Naive B cell (primary cell): ENCODE results near the gene SEMA5B. TPM values are rescaled to one million over a fixed set of nuclear protein-coding genes. Genes with fewer than 3 reads are reported as not detected.

ENCODE experiments used
- ATAC-seq, 2 donors: fragments of 150-1000 bp; cut with Tn5 transposase; 2 replicates each; pipeline ENCODE4 v1.10.0; 2021; ENCODE audit warnings: low read depth in 2 of 2, mild to moderate bottlenecking in 2 of 2, moderate library complexity in 2 of 2
- DNase-seq: peaks from one replicate; pipeline ENCODE4 v3.0.0; 2022
- H3K27ac Mint-ChIP-seq, 6 donors: one replicate each; pipeline ENCODE4 v1.8.0; 2020 to 2022; ENCODE audit warnings: mild to moderate bottlenecking in 6 of 6, mixed read lengths in 6 of 6, moderate library complexity in 5 of 6, inconsistent platforms in 2 of 6
- H3K27me3 Mint-ChIP-seq, 3 donors: one replicate each; pipeline ENCODE4 v1.8.0; 2021 to 2022; ENCODE audit warnings: mixed read lengths in 3 of 3, mild to moderate bottlenecking in 1 of 3
- H3K36me3 Mint-ChIP-seq, 2 donors: one replicate each; pipeline ENCODE4 v1.8.0; 2020 to 2022; ENCODE audit warnings: mixed read lengths in 2 of 2, inconsistent platforms in 1 of 2, mild to moderate bottlenecking in 1 of 2
- H3K4me1 Mint-ChIP-seq, 3 donors: one replicate each; pipeline ENCODE4 v1.8.0; 2020 to 2022; ENCODE audit warnings: mixed read lengths in 3 of 3, inconsistent platforms in 1 of 3, mild to moderate bottlenecking in 1 of 3, moderate library complexity in 1 of 3
- H3K4me3 Mint-ChIP-seq, 8 donors: one replicate each; pipeline ENCODE4 v1.8.0; 2020 to 2022; ENCODE audit warnings: mild to moderate bottlenecking in 8 of 8, mixed read lengths in 8 of 8, moderate library complexity in 8 of 8, inconsistent platforms in 2 of 8
- H3K9me3 Mint-ChIP-seq, 7 donors: one replicate each; pipeline ENCODE4 v1.8.0; 2020 to 2022; ENCODE audit warnings: mixed read lengths in 7 of 7, mild to moderate bottlenecking in 5 of 7, inconsistent platforms in 2 of 7, moderate library complexity in 1 of 7
- polyA plus RNA-seq, 6 donors: library from polyadenylated mRNA; unstranded; fragments of 300-500 nt; fragmentation: Illumina TruSeq; gene quantifications; one replicate each; pipeline ENCODE4 v1.2.3, GENCODE V29; 2021; ENCODE audit warnings: low read depth in 6 of 6

Gene SEMA5B
- polyA plus RNA-seq, 6 donors from 2014 or later: not detected

GRCh38 chr3:122923611-122924010 lies 104.0 kb downstream of the SEMA5B start:
- H3K36me3 Mint-ChIP-seq: no peaks in the 10 kb centered on the region
- DNase-seq: no peak
- H3K27ac Mint-ChIP-seq: no peak overlapping the region
- no peak overlapping the region for H3K4me3 Mint-ChIP-seq
- H3K4me1 Mint-ChIP-seq: peaks cover 0 to 5% (median 4%) of the 10 kb centered on the region in 3 donors
- no peaks in the 10 kb centered on the region for H3K9me3 Mint-ChIP-seq
- H3K27me3 Mint-ChIP-seq: peaks cover 0 to 22% (median 15%) of the 10 kb centered on the region in 3 donors
- ATAC-seq: no peak

GRCh38 chr3:122921791-122922651 lies 105.5 kb downstream of the SEMA5B start:
- Mint-ChIP-seq H3K27ac (no peak overlapping the region), H3K9me3 (no peaks in the 10 kb centered on the region), H3K36me3 (no peaks in the 10 kb centered on the region)

GRCh38 chr3:122920986-122921385 lies 106.6 kb downstream of the SEMA5B start:
- Mint-ChIP-seq H3K36me3 (no peaks in the 10 kb centered on the region), H3K9me3 (no peaks in the 10 kb centered on the region), H3K4me1 (peaks cover 12 to 19% (median 15%) of the 10 kb centered on the region in 3 donors), H3K27me3 (peaks cover 0 to 17% (median 15%) of the 10 kb centered on the region in 3 donors), H3K27ac (no peak overlapping the region), H3K4me3 (peak overlapping the region in 2 of 8 donors; percentile 37 to 74)
- ATAC-seq (no peak), DNase-seq (no peak)

More at GRCh38 chr3:122921791-122922651, 105.5 kb downstream of the SEMA5B start:
- Mint-ChIP-seq H3K27me3 (peaks cover 0 to 17% (median 15%) of the 10 kb centered on the region in 3 donors), H3K4me1 (peaks cover 1 to 9% (median 5%) of the 10 kb centered on the region in 3 donors), H3K4me3 (peak overlapping the region in 7 of 8 donors; percentile 55 to 82 (median 73))
- ATAC-seq: peak; percentile 79 to 84
- DNase-seq: peak; percentile 20

DNA sequence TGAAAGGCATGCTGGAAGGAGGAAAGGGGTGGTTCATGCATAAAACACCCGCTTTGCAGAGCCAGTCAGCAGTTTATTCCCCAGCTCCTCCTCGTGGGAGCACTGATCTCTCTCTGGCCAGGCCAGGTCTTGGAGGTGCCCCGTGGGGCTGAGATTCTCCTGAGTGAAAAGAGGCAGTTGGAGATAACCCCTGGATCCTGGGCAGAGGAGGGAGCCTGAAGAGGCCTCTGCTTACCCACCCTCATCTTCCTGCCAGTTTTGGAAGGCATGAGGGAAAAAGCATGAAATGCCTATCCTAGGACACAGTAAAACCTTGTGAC lies 108.3 kb downstream of the SEMA5B start:
- no peak for DNase-seq
- H3K9me3 Mint-ChIP-seq: no peaks in the 10 kb centered on the region
- peak overlapping the region in 1 of 8 donors; percentile 5 for H3K4me3 Mint-ChIP-seq
- H3K27me3 Mint-ChIP-seq: peaks cover 2 to 18% (median 15%) of the 10 kb centered on the region in 3 donors
- peaks cover 21 to 29% (median 23%) of the 10 kb centered on the region in 3 donors for H3K4me1 Mint-ChIP-seq
- no peak overlapping the region for H3K27ac Mint-ChIP-seq
- H3K36me3 Mint-ChIP-seq: no peaks in the 10 kb centered on the region
- ATAC-seq: no peak

DNA sequence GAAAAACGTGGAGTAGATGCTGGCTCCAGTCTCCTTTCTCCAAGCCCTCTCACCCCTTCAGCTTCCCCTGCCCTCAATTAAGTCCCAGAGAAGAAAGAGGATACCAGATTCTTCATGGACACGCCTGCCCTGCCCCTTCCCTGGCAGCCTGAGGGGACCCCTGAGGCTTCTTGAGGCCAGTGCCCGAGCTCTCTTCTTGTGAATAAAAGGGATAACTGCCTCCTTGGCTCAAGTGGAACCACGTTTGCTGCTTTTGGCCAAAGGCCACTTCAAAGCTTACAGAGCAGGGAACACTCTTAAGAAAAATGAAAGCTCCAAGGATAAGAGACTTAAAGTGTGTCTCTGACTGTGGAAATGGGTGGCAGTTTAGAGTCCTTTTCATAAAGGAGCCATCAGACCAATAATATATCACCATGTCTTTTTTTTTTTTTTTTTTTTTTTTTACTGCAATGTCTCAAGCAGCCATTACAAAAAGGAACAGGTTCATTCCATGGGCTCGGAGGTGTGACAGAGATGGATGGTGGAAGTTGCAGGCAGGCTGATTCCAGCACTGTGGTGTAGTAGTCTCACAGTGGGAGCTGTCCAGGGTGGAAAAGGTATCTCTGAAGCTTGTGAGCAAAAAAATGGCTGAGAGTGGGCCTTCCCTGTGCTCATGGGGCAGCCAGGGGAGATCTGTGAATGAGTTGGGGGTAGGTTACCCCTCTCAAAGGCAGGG lies 108.8 kb downstream of the SEMA5B start:
- H3K4me3 Mint-ChIP-seq: peak overlapping the region in 1 of 8 donors; percentile 5
- no peak overlapping the region for H3K27ac Mint-ChIP-seq
- peaks cover 7 to 22% (median 15%) of the 10 kb centered on the region in 3 donors for H3K27me3 Mint-ChIP-seq
- no peaks in the 10 kb centered on the region for H3K9me3 Mint-ChIP-seq
- ATAC-seq: no peak
- no peaks in the 10 kb centered on the region for H3K36me3 Mint-ChIP-seq
- peaks cover 23 to 32% (median 25%) of the 10 kb centered on the region in 3 donors for H3K4me1 Mint-ChIP-seq
- no peak for DNase-seq

DNA sequence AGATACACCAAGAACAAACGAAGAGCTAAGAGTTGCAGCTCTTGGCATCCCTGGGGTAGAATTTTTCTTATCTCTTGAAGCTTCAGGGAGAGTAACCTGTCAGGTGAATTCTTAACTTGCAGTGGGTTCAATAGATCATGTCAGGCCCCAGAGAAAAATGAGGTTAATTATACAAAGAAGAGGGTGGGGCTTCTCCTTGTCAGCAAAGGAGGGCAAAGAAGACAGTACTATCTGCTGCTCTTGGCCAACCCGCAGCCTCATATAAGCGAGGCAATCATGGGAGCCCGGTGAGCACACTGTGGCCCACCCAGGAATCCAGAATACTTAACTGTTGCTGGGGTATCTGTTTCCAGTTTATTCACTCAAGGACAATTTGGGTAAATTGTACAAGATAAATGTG lies 110.2 kb downstream of the SEMA5B start:
- DNase-seq (no peak), ATAC-seq (no peak)
- Mint-ChIP-seq H3K36me3 (no peaks in the 10 kb centered on the region), H3K9me3 (no peaks in the 10 kb centered on the region), H3K27ac (no peak overlapping the region), H3K4me3 (no peak overlapping the region), H3K4me1 (peaks cover 22 to 33% (median 27%) of the 10 kb centered on the region in 3 donors), H3K27me3 (peaks cover 7 to 32% (median 15%) of the 10 kb centered on the region in 3 donors)

- peak; percentile 44 to 49 for ATAC-seq
- DNase-seq: no peak
- Mint-ChIP-seq H3K27ac (peak overlapping the region in 1 of 6 donors; percentile 27), H3K27me3 (peaks cover 7 to 40% (median 15%) of the 10 kb centered on the region in 3 donors), H3K4me3 (peak overlapping the region in 2 of 8 donors; percentile 2 to 38), H3K4me1 (peaks cover 20 to 35% (median 27%) of the 10 kb centered on the region in 3 donors), H3K9me3 (no peaks in the 10 kb centered on the region), H3K36me3 (no peaks in the 10 kb centered on the region)
Measured at GRCh38 chr3:122916580-122916979, 111.0 kb downstream of the SEMA5B start.

DNA sequence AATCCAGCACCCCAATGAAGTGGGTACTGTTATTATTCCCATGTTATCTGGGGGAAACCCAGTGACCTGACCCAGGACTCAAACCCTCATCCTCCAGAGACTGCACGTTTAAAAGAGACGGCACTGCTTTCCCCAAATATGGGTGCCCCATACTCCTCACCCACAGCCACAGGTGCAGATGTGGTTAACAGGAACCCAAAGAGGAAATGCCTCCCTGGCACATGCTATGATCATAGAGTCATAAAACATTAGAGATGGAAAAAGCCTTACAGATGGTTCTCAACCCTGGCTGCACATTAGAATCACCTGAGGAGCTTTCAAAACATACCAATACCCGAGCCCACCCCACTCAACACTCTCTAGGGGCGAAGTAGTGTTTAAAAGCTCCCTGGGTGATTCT lies 111.5 kb downstream of the SEMA5B start:
- H3K4me3 Mint-ChIP-seq: no peak overlapping the region
- peaks cover 7 to 42% (median 20%) of the 10 kb centered on the region in 3 donors for H3K27me3 Mint-ChIP-seq
- H3K4me1 Mint-ChIP-seq: peaks cover 20 to 30% (median 27%) of the 10 kb centered on the region in 3 donors
- H3K9me3 Mint-ChIP-seq: no peaks in the 10 kb centered on the region
- ATAC-seq (peak; percentile 53 to 65), DNase-seq (no peak)
- H3K27ac Mint-ChIP-seq: peak overlapping the region in 2 of 6 donors; percentile 10 to 46
- no peaks in the 10 kb centered on the region for H3K36me3 Mint-ChIP-seq

DNA sequence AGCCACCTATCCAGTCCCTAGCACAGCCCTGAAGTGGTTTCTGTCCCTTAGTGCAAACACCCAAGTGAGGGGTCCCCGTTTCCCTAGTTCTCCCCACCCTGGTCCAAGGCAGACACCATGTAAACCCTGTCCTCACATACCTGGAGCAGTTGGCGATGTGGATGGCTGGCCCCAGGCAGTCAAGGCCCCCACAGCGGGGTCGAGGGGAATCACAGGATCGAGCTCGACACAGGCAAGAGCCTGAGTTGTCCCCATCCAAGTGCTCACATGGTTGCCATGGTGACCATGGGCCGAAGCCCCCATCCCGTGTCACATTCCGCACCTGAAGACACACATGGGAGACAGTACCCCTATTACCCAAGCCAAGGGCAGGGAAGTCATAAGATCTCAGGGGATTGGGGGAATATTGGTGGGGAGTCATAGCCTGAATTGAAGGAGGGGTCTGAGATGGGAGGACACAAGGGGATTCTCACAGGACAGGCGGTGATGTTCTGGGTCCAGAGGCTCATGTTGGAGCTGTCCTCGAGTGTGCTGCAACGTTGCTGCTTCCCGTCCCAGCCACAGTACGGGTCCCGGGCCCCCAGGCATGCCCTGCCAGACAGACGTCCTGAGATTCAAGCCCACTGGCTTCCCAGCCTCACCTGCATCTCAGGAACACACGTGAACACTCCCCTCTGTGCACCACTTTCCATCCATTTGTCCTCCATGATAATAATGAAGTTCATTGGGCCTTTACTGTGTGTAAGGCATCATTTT lies 112.1 kb downstream of the SEMA5B start:
- H3K9me3 Mint-ChIP-seq: no peaks in the 10 kb centered on the region
- H3K4me1 Mint-ChIP-seq: peaks cover 20 to 30% (median 27%) of the 10 kb centered on the region in 3 donors
- H3K27me3 Mint-ChIP-seq: peaks cover 7 to 41% (median 20%) of the 10 kb centered on the region in 3 donors
- H3K4me3 Mint-ChIP-seq: no peak overlapping the region
- no peaks in the 10 kb centered on the region for H3K36me3 Mint-ChIP-seq
- no peak for ATAC-seq
- DNase-seq: no peak
- H3K27ac Mint-ChIP-seq: peak overlapping the region in 2 of 6 donors; percentile 15 to 46

GRCh38 chr3:122913539-122914100 lies 113.9 kb downstream of the SEMA5B start:
- H3K4me3 Mint-ChIP-seq: peak overlapping the region in 3 of 8 donors; percentile 15 to 78 (median 48)

DNA sequence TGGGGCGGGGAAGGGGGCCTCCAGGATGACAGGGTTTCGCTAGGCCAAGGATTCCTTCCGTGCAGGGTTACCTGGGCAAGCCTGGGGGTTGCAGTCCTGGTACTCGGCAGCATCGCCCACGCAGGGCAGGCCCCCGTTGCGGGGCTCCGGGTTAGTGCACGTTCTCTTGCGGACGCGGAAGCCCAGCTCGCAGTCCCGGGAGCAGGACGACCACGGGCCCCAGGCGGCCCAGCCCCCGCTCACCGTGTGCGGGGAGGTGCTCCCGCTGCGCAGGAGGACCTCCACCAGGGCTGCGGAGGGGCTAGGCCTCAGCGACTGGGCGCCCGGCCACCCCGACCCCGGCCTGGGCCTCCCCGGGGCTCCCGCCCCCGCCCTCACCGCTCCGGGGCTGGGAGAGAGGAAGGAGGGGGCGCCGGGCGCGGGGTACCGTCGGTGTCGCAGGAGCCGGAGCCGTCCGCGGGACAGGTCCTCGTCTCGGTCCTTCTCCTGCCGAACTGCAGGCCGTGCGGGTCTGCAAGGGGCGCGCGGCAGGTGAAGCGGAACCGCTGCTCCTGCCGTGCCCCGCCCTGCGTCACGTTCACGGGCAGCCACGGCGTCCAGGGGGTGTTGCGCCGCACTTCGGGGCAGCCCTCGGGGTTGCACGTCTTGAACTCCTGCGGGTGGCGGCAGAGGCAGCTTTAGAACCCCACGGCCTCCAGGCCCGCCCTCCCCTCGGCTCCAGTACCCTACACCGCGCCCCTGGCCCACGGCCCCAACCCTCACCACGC lies 114.6 kb downstream of the SEMA5B start:
- peak overlapping the region in 4 of 8 donors; percentile 39 to 82 (median 60) for H3K4me3 Mint-ChIP-seq
- ATAC-seq: peak in 1 of 2 donors; percentile 13
- H3K27me3 Mint-ChIP-seq: peaks cover 12 to 52% (median 19%) of the 10 kb centered on the region in 3 donors
- no peak overlapping the region for H3K27ac Mint-ChIP-seq
- peaks cover 0 to 2% (median 0%) of the 10 kb centered on the region in 7 donors for H3K9me3 Mint-ChIP-seq
- peaks cover 0 to 7% of the 10 kb centered on the region in 2 donors for H3K36me3 Mint-ChIP-seq
- H3K4me1 Mint-ChIP-seq: peaks cover 20 to 30% (median 27%) of the 10 kb centered on the region in 3 donors
- no peak for DNase-seq

More at GRCh38 chr3:122913539-122914100, 113.9 kb downstream of the SEMA5B start:
- DNase-seq: no peak
- Mint-ChIP-seq H3K36me3 (peaks cover 0 to 7% of the 10 kb centered on the region in 2 donors), H3K4me1 (peaks cover 20 to 30% (median 27%) of the 10 kb centered on the region in 3 donors), H3K9me3 (peaks cover 0 to 2% (median 0%) of the 10 kb centered on the region in 7 donors), H3K27me3 (peaks cover 12 to 49% (median 19%) of the 10 kb centered on the region in 3 donors), H3K27ac (no peak overlapping the region)
- no peak for ATAC-seq

- ATAC-seq (no peak), DNase-seq (no peak)
- peaks cover 0 to 7% of the 10 kb centered on the region in 2 donors for H3K36me3 Mint-ChIP-seq
- H3K9me3 Mint-ChIP-seq: peaks cover 0 to 3% (median 0%) of the 10 kb centered on the region in 7 donors
- peak overlapping the region in 2 of 8 donors; percentile 79 to 82 for H3K4me3 Mint-ChIP-seq
- H3K27me3 Mint-ChIP-seq: peaks cover 17 to 56% (median 21%) of the 10 kb centered on the region in 3 donors
- H3K4me1 Mint-ChIP-seq: peaks cover 19 to 25% (median 24%) of the 10 kb centered on the region in 3 donors
- no peak overlapping the region for H3K27ac Mint-ChIP-seq
Measured at GRCh38 chr3:122911901-122912300, 115.7 kb downstream of the SEMA5B start.
